ENCODE measurements around the gene VPS37B.

VPS37B gene

DNA sequence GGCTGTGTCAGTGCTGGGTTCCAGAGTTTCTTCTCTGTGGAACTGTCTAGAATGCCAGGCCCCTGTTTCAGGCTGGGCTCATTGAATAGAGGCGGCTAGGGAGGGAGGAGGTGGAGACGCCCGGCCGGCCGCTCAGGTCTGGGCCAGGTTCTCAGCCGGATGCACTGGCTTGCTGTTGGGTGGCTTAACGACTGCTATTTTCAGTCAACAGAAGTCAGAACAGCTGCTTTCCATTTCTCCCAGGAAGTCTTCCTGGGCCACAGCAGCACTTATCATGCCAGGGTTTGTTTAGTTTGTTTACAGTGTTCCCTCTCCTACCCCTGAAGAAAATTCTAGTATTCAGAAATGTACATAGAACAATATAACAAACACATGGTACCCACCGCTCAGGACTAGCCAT lies 26.0 kb upstream of the VPS37B start:
- TF ChIP-seq GATA3 (IDR thresholded peaks at IDR 0.05; ENCODE audit: low read depth, low read length): no peak
- TF ChIP-seq GATA2 (IDR thresholded peaks at IDR 0.05; ENCODE audit: low read depth, low read length): no peak

DNA sequence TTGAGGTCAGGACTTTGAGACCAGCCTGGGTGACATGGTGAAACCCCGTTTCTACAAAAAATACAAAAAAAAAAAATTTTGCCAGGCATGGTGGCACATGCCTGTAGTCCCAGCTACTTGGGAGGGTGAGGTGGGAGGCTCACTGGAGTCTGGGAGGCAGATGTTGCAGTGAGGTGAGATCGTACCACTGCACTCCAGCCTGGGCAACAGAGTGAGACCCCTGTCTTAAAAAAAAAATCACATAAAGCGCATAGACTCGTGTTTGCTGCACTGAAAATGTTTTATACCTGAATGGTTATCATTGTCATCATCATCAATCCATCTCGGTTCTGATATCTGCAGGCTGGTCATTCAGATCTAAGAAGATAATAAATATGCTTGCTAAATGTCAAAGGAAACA lies 24.8 kb upstream of the VPS37B start:
- TF ChIP-seq GATA2 (IDR thresholded peaks at IDR 0.05; ENCODE audit: low read depth, low read length): no peak
- no peak for TF ChIP-seq GATA3 (IDR thresholded peaks at IDR 0.05; ENCODE audit: low read depth, low read length)

GRCh38 chr12:122918827-122919226 lies 22.9 kb upstream of the VPS37B start:
- TF ChIP-seq GATA3 (IDR thresholded peaks at IDR 0.05; ENCODE audit: low read depth, low read length) (no peak), GATA2 (IDR thresholded peaks at IDR 0.05; ENCODE audit: low read depth, low read length) (no peak)

DNA sequence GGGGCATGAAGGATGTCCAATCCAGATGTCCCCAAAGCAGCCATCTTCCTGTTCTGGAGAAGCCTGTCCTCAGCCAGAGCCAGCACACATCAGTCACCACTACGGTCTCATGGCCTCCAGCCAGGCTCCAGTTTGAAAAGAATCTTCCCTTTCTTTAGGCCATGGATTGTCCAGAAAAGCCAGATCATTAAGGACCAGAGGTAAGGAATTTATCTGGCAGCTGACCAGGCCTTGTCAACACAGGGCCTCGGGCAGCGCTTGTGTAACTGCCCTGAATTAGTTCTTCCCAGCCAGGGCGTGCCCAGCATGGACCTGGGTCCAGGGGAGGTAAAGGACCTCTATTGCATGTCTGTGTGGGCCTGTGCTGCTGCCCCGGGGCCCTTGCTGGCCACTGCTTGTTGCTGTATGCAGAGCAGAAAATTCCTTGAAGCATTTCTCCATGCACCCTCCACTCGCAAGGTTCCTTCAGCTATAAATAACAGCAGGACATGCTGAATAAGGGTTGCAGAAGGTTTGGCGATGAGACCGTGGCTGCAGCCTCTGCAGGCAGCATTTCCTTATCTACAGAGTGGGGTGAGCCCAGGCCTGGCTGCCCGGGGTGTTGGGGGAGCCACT lies 21.7 kb upstream of the VPS37B start:
- no peak for TF ChIP-seq GATA3 (IDR thresholded peaks at IDR 0.05; ENCODE audit: low read depth, low read length)
- no peak for TF ChIP-seq GATA2 (IDR thresholded peaks at IDR 0.05; ENCODE audit: low read depth, low read length)

DNA sequence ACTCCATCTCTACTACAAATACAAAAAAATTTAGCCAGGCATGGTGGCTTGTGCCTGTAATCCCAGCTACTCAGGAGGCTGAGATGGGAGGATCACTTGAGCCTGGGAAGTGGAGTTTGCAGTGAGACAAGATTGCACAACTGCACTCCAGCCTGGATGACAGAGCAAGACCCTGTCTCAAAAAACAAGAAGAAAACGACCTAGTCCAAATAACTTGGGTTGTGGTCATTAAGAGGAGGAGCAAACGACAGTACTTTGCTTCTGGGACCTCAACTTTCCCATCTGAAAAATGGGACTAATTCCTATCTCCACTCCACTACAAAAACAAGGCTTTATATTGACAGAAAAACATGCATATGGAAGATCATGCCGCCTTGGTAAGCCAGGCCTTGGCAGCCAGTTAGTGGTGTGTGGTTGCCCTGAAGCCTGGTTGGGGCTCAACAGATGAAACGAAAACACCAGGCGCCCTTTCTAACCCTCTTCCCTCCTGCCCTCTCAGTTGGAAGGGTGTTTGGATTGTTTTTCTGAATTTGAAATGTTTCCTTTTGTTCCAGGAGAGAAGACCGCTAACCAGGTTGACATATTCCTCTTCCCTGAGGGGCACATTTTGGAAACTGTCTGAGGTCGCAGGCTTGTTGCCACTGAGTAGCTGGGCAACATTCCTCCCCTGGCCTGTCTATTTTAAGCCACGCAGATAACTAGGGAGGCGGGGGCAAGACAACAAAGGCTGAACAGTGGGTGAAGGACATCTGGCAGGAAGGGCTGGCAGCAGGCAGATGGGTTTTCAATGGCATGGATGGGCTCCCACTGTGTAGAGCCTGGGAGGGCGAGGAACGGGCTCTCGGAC lies 13.7 kb upstream of the VPS37B start:
- TF ChIP-seq GATA2 (IDR thresholded peaks at IDR 0.05; ENCODE audit: low read depth, low read length) (no peak), GATA3 (IDR thresholded peaks at IDR 0.05; ENCODE audit: low read depth, low read length) (no peak)

- TF ChIP-seq GATA3 (IDR thresholded peaks at IDR 0.05; ENCODE audit: low read depth, low read length) (no peak), GATA2 (IDR thresholded peaks at IDR 0.05; ENCODE audit: low read depth, low read length) (no peak)
Observed at GRCh38 chr12:122908915-122909314, 13.0 kb upstream of the VPS37B start.

DNA sequence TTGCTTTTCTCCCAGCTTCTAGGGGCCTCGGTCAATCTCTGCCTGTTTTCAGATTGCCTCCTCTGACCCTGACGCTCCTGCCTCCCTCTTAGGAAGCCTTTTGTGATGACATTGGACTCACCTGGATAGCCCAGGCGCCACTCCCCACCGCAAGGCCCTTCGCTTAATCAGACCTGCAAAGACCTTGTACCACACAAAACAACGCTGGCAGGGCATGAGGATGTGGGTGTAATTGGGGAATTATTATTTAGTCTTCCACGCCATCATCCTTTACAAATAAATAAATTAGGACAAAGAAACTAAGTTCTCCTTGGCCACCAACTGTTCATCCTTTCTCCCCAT lies 7.7 kb upstream of the VPS37B start:
- no peak for TF ChIP-seq GATA3 (IDR thresholded peaks at IDR 0.05; ENCODE audit: low read depth, low read length)
- TF ChIP-seq GATA2 (IDR thresholded peaks at IDR 0.05; ENCODE audit: low read depth, low read length): no peak

GRCh38 chr12:122902854-122903692 lies 7.1 kb upstream of the VPS37B start:
- TF ChIP-seq GATA2 (IDR thresholded peaks at IDR 0.05; ENCODE audit: low read depth, low read length) (no peak), GATA3 (IDR thresholded peaks at IDR 0.05; ENCODE audit: low read depth, low read length) (no peak)

GRCh38 chr12:122899887-122900286 lies 4.0 kb upstream of the VPS37B start:
- TF ChIP-seq GATA3 (IDR thresholded peaks at IDR 0.05; ENCODE audit: low read depth, low read length) (no peak), GATA2 (IDR thresholded peaks at IDR 0.05; ENCODE audit: low read depth, low read length) (no peak)

DNA sequence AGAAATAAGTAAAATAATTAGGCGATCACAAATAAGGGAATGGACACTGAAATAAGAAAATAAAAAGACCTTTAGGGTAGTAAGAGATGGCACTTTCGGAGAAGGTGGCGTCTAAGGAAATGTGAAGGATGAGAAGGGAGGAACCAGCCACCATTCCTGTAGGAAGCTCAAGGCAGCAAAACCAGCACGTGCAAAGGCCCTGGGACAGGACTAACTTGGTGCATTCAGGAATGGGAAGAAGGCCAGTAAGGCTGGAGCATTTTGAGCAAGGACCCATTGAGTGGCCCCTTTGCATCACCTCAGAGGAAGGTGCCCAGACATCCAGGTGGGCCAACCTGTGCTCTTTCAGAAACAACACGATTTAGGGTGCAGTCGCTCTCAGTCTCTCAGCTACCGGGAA lies 738 bp upstream of the VPS37B start:
- TF ChIP-seq GATA3 (IDR thresholded peaks at IDR 0.05; ENCODE audit: low read depth, low read length) (no peak), GATA2 (IDR thresholded peaks at IDR 0.05; ENCODE audit: low read depth, low read length) (no peak)

- no peak for TF ChIP-seq GATA2 (IDR thresholded peaks at IDR 0.05; ENCODE audit: low read depth, low read length)
- no peak for TF ChIP-seq GATA3 (IDR thresholded peaks at IDR 0.05; ENCODE audit: low read depth, low read length)
Observed at GRCh38 chr12:122895320-122895703, 612 bp downstream of the VPS37B start.

DNA sequence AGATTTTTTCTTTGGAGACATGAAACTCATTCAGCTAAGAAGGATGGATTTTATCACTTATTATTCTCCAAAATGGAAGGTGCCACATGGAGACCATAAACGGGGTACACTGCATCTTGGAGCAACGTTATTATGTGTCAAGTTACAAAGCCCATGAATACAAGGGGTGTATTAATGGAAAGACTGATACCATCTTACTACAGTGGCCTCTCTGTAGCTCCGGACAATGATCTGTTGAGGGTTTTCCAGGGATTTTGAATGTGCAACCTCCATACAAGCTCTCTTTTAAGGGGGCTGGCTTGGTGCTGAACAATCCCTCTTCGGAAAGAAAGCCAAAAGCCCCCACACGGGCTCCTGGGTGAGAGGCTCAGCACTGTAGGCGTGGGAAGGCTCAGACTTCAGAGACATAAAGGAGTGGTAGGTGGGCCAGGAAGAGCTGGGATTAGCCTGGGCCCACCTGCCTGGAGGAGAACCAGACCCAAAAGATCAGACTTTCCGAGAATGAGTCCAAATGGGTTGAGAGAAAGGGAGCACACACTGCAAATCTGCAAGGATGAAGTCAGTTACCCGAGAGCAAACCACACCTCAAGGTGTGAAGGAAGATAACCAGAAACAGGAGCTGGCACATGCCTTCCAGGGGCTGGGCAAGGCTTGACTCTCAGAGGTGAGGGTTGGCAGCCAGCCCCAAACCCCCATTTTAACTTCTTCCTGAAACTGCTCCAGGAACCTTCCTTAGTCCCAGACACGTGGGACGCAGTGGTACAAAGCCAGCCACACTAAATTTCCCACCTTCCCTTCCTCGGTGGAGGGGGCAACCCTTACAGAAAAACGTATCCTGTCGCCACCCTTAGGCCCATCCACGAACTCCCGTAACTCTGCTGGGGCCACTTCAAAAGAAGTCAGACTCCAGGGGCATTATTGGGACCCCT lies 1.5 kb downstream of the VPS37B start:
- TF ChIP-seq GATA3 (IDR thresholded peaks at IDR 0.05; ENCODE audit: low read depth, low read length): no peak
- no peak for TF ChIP-seq GATA2 (IDR thresholded peaks at IDR 0.05; ENCODE audit: low read depth, low read length)
